HepG2 (cell line): Measurements from ENCODE around the gene SNAPC3. TPM values are rescaled to one million over a fixed set of nuclear protein-coding genes. Genes with fewer than 3 reads are reported as not detected.

Experiments used
- EEA1 ChIP-seq: sonication (generic); formaldehyde crosslinking; IDR thresholded peaks from 2 replicates; pipeline ENCODE4 v1.5.1; 2020; ENCODE audit warnings: mild to moderate bottlenecking, missing genetic modification reagents, borderline replicate concordance
- GATAD1 ChIP-seq: IDR thresholded peaks from 2 replicates; pipeline ENCODE4 v1.6.1; 2016; ENCODE audit warnings: missing genetic modification reagents, missing compliant biosample characterization
- MYNN ChIP-seq: sonication (generic); formaldehyde crosslinking; IDR thresholded peaks from 2 replicates; pipeline ENCODE4 v1.4.0; 2020; ENCODE audit warnings: mild to moderate bottlenecking, low read depth, missing genetic modification reagents
- PAF1 ChIP-seq: IDR thresholded peaks from 2 replicates; pipeline ENCODE4 v1.6.1; 2016; ENCODE audit warnings: missing genetic modification reagents, missing compliant biosample characterization
- PPARG ChIP-seq: conservative IDR thresholded peaks from 2 replicates; pipeline ENCODE4 v1.6.1; 2016; ENCODE audit warnings: missing biosample characterization, missing genetic modification reagents
- TBP ChIP-seq: sonication (generic); formaldehyde crosslinking; IDR thresholded peaks from 2 replicates; pipeline ENCODE4 v1.5.0; 2020; ENCODE audit warnings: missing genetic modification reagents
- TCF7L2 ChIP-seq: IDR thresholded peaks from 2 replicates; pipeline ENCODE4 v1.6.1; 2011; ENCODE audit warnings: mild to moderate bottlenecking, low read depth, low read length, moderate library complexity
- ZFX ChIP-seq: sonication (generic); formaldehyde crosslinking; IDR thresholded peaks from 2 replicates; pipeline ENCODE4 v1.4.0; 2020; ENCODE audit warnings: mild to moderate bottlenecking, low read depth, missing genetic modification reagents, moderate library complexity
- ZNF224 ChIP-seq: sonication (generic); formaldehyde crosslinking; IDR thresholded peaks from 2 replicates; pipeline ENCODE4 v1.5.0; 2020; ENCODE audit warnings: mild to moderate bottlenecking, missing genetic modification reagents
- ZNF570 ChIP-seq: sonication (generic); formaldehyde crosslinking; IDR thresholded peaks from 2 replicates; pipeline ENCODE4 v1.4.0; 2020; ENCODE audit warnings: mild to moderate bottlenecking, missing genetic modification reagents, borderline replicate concordance
- ZSCAN21 ChIP-seq: sonication (generic); formaldehyde crosslinking; IDR thresholded peaks from 2 replicates; pipeline ENCODE4 v1.8.0; 2022; ENCODE audit warnings: mild to moderate bottlenecking, missing genetic modification reagents, moderate library complexity, borderline replicate concordance
- polyA plus RNA-seq, 8 experiments: library from polyadenylated mRNA; depleted of rRNA in 3 of 8; stranded (reverse) in 7 of 8; unstranded in 1 of 8; fragments of >200 nt; fragmentation: Illumina TruSeq in 4 of 8; extraction: Trizol in 4 of 8; gene quantifications; 2 replicates each; pipeline versions ENCODE4 v1.2.1 to v1.2.3, GENCODE V29; 2011 to 2016; ENCODE audit warnings: low read depth in 4 of 8, missing spikeins in 1 of 8, mixed read lengths in 1 of 8; ENCODE audit not compliant: insufficient read depth in 1 of 8
- total RNA-seq, 5 experiments: library from RNA; depleted of rRNA; stranded (reverse); fragments of >200 nt; fragmentation: Illumina TruSeq; extraction: Trizol; gene quantifications; 2 replicates each; pipeline ENCODE4 v1.2.3, GENCODE V29; 2016; ENCODE audit warnings: low read depth in 1 of 5
- TF ChIP-seq, protein P1 (sequence below): sonication (generic); formaldehyde crosslinking; IDR thresholded peaks from 2 replicates; pipeline ENCODE4 v1.9.0; 2022; ENCODE audit warnings: missing genetic modification reagents, mild to moderate bottlenecking, borderline replicate concordance
- TF ChIP-seq, protein P2 (sequence below): IDR thresholded peaks from 2 replicates; pipeline ENCODE4 v1.6.1; 2016; ENCODE audit warnings: low read depth, control low read depth
- TF ChIP-seq, protein P3 (sequence below): sonication (generic); formaldehyde crosslinking; IDR thresholded peaks from 2 replicates; pipeline ENCODE4 v1.4.0; 2020; ENCODE audit warnings: missing genetic modification reagents
- TF ChIP-seq, protein P4 (sequence below): sonication (generic); formaldehyde crosslinking; IDR thresholded peaks from 2 replicates; pipeline ENCODE4 v1.5.1; 2020; ENCODE audit warnings: missing genetic modification reagents, mild to moderate bottlenecking, borderline replicate concordance
- TF ChIP-seq, protein P5 (sequence below): sonication (generic); formaldehyde crosslinking; conservative IDR thresholded peaks from 2 replicates; pipeline ENCODE4 v1.4.0; 2020; ENCODE audit warnings: missing genetic modification reagents
- TF ChIP-seq, protein P6 (sequence below): sonication (generic); formaldehyde crosslinking; IDR thresholded peaks from 2 replicates; pipeline ENCODE4 v1.4.0; 2020; ENCODE audit warnings: missing genetic modification reagents

Gene SNAPC3
- total and polyA plus RNA-seq, 2 of the 13 experiments (the other 11 are each of a cell fraction or from before 2014, with no cell fraction given): 25.6 to 26.0 TPM

DNA sequence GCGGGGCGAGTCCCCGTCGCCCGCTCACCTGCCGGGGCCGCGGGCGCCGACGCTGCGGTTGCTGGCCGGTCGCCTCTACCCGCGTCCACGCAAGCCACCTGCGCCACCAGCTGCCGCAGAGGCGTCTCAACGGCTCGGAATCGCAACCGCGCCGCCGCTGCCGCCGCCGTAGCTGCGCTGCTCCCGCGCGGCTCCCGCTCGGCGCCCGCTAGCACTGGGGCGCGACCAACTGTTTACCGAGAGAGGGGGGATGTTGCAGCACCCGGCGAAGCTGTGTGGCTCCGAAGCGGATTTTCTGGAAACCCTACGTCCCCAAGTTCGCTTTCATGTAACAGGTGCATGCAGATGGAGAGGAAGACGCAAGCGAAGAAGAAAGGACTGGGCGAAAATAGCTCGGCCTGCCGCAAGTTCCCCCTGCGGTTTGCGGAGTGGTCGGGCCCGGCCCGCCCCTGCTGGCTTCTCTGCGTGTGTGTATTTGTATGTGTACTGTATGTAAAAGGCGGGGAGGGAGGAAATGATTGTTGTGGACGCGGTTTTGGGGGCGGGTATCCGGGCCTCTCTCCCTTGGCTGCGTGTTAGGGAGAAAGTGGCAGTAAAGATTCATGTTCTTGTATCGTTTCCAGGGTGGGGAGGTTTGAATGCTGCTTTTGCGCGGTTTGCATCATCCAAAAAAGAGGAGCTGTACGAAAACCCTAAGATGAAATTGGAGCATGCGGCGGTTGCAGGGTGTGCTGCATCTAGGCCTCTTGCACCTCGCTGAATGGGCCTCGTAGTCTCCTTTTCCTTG, 88.3 kb downstream of the SNAPC3 start, which contains the start of gene PSIP1 (continued):
- TF ChIP-seq, protein P1, sequence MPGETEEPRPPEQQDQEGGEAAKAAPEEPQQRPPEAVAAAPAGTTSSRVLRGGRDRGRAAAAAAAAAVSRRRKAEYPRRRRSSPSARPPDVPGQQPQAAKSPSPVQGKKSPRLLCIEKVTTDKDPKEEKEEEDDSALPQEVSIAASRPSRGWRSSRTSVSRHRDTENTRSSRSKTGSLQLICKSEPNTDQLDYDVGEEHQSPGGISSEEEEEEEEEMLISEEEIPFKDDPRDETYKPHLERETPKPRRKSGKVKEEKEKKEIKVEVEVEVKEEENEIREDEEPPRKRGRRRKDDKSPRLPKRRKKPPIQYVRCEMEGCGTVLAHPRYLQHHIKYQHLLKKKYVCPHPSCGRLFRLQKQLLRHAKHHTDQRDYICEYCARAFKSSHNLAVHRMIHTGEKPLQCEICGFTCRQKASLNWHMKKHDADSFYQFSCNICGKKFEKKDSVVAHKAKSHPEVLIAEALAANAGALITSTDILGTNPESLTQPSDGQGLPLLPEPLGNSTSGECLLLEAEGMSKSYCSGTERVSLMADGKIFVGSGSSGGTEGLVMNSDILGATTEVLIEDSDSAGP: peak; percentile 67; the same call in 1 of the 2 replicates
- no peak for TF ChIP-seq ZNF224 (CRISPR knock-in tag)
- no peak for TF ChIP-seq PAF1
- TF ChIP-seq, protein P2, sequence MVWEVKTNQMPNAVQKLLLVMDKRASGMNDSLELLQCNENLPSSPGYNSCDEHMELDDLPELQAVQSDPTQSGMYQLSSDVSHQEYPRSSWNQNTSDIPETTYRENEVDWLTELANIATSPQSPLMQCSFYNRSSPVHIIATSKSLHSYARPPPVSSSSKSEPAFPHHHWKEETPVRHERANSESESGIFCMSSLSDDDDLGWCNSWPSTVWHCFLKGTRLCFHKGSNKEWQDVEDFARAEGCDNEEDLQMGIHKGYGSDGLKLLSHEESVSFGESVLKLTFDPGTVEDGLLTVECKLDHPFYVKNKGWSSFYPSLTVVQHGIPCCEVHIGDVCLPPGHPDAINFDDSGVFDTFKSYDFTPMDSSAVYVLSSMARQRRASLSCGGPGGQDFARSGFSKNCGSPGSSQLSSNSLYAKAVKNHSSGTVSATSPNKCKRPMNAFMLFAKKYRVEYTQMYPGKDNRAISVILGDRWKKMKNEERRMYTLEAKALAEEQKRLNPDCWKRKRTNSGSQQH (CRISPR knock-in tag): no peak
- 0 out of 2 replicates have a peak, but pooled peaks have one; percentile 31 for TF ChIP-seq ZNF570 (CRISPR knock-in tag)
- TF ChIP-seq ZFX (CRISPR knock-in tag): peak; percentile 79
- TF ChIP-seq, protein P3, sequence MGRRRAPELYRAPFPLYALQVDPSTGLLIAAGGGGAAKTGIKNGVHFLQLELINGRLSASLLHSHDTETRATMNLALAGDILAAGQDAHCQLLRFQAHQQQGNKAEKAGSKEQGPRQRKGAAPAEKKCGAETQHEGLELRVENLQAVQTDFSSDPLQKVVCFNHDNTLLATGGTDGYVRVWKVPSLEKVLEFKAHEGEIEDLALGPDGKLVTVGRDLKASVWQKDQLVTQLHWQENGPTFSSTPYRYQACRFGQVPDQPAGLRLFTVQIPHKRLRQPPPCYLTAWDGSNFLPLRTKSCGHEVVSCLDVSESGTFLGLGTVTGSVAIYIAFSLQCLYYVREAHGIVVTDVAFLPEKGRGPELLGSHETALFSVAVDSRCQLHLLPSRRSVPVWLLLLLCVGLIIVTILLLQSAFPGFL: no peak
- TF ChIP-seq GATAD1: no peak
- TF ChIP-seq, protein P4, sequence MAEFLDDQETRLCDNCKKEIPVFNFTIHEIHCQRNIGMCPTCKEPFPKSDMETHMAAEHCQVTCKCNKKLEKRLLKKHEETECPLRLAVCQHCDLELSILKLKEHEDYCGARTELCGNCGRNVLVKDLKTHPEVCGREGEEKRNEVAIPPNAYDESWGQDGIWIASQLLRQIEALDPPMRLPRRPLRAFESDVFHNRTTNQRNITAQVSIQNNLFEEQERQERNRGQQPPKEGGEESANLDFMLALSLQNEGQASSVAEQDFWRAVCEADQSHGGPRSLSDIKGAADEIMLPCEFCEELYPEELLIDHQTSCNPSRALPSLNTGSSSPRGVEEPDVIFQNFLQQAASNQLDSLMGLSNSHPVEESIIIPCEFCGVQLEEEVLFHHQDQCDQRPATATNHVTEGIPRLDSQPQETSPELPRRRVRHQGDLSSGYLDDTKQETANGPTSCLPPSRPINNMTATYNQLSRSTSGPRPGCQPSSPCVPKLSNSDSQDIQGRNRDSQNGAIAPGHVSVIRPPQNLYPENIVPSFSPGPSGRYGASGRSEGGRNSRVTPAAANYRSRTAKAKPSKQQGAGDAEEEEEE: no peak
- no peak for TF ChIP-seq MYNN
- no peak for TF ChIP-seq TCF7L2
- TF ChIP-seq, protein P5, sequence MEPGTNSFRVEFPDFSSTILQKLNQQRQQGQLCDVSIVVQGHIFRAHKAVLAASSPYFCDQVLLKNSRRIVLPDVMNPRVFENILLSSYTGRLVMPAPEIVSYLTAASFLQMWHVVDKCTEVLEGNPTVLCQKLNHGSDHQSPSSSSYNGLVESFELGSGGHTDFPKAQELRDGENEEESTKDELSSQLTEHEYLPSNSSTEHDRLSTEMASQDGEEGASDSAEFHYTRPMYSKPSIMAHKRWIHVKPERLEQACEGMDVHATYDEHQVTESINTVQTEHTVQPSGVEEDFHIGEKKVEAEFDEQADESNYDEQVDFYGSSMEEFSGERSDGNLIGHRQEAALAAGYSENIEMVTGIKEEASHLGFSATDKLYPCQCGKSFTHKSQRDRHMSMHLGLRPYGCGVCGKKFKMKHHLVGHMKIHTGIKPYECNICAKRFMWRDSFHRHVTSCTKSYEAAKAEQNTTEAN (CRISPR knock-in tag): peak; percentile 18; the same call in 1 of the 2 replicates
- no peak for TF ChIP-seq PPARG (CRISPR knock-in tag)
- TF ChIP-seq ZSCAN21: peak; percentile 91
- peak; percentile 88; the same call in 1 of the 2 replicates for TF ChIP-seq EEA1 (CRISPR knock-in tag)
- TF ChIP-seq, protein P6, sequence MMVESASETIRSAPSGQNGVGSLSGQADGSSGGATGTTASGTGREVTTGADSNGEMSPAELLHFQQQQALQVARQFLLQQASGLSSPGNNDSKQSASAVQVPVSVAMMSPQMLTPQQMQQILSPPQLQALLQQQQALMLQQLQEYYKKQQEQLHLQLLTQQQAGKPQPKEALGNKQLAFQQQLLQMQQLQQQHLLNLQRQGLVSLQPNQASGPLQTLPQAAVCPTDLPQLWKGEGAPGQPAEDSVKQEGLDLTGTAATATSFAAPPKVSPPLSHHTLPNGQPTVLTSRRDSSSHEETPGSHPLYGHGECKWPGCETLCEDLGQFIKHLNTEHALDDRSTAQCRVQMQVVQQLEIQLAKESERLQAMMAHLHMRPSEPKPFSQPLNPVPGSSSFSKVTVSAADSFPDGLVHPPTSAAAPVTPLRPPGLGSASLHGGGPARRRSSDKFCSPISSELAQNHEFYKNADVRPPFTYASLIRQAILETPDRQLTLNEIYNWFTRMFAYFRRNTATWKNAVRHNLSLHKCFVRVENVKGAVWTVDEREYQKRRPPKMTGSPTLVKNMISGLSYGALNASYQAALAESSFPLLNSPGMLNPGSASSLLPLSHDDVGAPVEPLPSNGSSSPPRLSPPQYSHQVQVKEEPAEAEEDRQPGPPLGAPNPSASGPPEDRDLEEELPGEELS (CRISPR knock-in tag): peak; percentile 74
- TF ChIP-seq TBP (CRISPR knock-in tag): 0 out of 2 replicates have a peak, but pooled peaks have one; percentile 19
